Endothelial cell of hepatic sinusoid (primary cell): ENCODE data around the gene CLEC18B.

Experiments
- in situ Hi-C: cut with HindIII; loops from 2 replicates; pipeline ENCODE4 v1.10.0; 2017; ENCODE audit warnings: low sequenced_read_pairs

Gene CLEC18B

DNA sequence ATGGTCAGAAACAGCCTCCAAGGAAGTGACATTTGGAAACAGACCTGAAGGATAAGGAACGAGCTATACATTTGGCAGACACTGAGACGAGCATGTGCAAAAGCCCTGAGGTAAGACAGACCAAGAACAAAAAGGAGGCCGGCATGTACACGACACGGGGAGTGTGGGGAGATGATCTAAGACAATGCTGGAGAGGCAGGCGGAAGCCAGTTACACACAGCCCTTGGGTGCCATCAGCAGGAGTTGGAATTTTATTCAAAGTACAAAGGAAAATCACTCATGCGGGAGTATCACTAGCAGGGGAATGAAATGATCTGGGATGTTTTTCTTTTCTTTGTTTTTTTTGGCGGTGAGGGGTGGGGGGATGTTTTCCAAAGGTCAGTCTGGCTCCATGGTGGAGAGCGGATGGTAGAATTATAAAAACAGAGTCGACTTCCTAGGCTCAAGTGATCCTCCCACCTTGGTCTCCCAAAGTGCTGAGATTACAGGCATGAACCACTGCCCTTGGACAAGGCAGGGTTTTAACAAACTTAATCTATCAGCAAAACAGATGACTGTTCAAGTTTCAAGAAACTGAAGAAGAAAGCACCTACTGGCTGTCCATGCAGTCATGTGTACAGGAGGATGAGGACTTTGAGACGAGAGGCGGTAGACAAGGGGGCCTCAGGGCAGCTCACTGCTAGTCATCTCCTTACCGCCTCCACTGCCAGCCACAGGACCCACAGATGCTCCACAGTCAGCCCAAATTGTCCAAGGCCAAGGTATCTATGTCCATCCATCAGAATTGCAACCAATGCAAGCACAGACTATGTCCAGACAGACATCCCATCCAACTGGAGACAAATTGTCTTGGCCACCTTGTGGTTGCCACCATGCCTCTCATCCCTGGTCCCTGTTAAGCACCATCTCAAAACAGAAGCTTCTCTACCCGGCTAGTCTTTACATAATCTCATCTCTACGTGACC, 59.4 kb downstream of the CLEC18B start:
- in situ Hi-C loops: loop anchor here (25.0 kb wide), 1 partner anchor 125 kb away; no protein-coding TSS in a partner anchor
